Measurements from ENCODE around the gene DIAPH1.

GRCh38 chr5:141484641-141485311 is 134.0 kb downstream of the DIAPH1 start, which contains the start of gene PCDHGC4:
- TF ChIP-seq CTCF (IDR thresholded peaks at IDR 0.05; ENCODE audit: low read length) = no peak
- TF ChIP-seq EZH2 (optimal IDR thresholded peaks at IDR 0.05; ENCODE audit: low read depth, low read length) = no peak
- TF ChIP-seq EZH2phosphoT487 (IDR thresholded peaks at IDR 0.05; ENCODE audit: low read length) = no peak
